Occipital lobe (tissue), 2 donors: ENCODE data around the gene GATA3. TPM values are rescaled to one million over a fixed set of nuclear protein-coding genes. Genes with fewer than 3 reads are reported as not detected.

Experiments
- DNase-seq: peaks from one replicate; lab custom pipeline; 2025; lab: John Stamatoyannopoulos, UW
- total RNA-seq: library from RNA; depleted of rRNA; stranded (reverse); fragments of >200 nt; gene quantifications from one replicate; pipeline ENCODE4 v1.2.3, GENCODE V29; 2014

GATA3 gene
- total RNA-seq, 1 donor from 2014 or later: not detected

GRCh38 chr10:8064436-8064835 lies 9.9 kb downstream of the GATA3 start:
- no peak for DNase-seq

DNA sequence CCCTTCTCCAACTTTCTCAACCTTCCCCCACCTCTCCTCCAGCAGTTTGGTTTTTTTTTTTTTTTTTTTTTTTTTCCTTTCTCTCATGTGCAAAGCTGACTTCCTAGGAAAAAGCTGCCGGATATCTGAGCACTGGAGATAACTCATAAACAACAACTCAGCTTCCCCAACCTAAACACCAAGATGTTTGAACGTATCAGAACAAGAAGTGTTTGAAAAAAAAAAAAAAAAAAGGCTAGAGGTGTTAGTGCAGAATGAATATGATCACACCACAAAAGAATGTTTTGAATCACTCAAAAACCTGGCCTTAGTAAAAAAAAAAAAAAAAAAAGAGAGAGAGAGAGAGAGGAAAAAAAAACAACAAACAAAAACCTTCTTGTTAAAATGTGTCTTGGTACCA lies 11.2 kb downstream of the GATA3 start:
- no peak for DNase-seq

DNA sequence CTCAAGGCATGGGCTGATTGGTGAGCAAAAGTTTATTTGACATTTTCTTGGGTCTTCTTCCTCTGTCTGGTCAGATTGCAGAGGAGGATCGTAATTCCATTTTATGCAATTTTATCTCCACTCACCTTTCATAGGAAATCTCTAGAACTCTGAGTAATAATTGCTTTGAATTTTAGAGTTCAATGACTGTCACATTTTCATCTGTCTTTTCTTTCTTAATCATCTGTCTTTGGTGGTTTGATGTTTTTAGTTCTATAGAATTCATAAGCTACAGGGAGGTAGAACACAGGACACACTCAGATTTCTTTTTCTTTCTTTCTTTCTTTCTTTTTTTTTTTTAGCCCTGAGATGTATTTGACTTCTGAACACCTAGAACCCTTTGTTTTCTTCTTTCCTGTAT lies 11.6 kb downstream of the GATA3 start:
- DNase-seq: no peak

DNA sequence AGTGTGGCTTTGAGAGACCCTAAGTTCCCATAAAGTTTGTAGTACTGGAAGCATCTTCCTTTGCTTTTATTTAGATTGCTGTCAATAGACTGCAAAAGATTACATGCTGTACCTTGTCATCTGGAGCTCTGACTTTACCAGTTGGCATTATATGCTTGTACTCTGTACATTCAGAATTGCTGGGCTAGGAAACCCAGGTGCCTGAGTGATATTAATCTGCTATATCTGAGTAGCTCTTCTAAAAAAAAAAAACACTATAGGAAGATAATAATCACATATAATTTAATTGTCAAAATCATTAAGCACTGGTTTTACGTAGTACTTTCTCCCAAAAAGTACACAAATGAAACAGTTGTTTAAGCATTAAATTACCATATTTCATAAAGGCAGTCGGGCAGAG lies 12.3 kb downstream of the GATA3 start:
- DNase-seq: no peak

GRCh38 chr10:8069108-8069507 lies 14.6 kb downstream of the GATA3 start:
- DNase-seq: no peak

DNA sequence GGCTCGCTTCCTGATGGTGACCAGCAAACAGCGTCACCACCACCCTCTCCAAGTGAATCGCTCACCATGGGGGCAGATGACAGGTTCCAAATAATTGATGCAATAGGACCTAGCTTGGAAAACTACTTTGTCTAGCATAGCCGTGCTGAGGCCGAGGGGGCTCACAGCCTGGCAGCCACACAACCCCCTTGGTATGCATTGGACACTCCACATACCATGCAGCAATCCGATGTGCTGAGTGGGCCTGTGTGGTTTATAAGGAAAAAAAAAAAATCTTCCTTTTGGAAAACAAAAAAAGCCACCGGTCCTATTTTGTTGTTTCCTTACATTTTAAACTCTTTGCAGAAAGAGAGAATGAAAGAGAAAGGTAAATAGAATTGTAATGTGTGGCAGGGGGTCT lies 15.1 kb downstream of the GATA3 start:
- no peak for DNase-seq

- DNase-seq: no peak
Measured at GRCh38 chr10:8070440-8070839, 16.0 kb downstream of the GATA3 start.

DNA sequence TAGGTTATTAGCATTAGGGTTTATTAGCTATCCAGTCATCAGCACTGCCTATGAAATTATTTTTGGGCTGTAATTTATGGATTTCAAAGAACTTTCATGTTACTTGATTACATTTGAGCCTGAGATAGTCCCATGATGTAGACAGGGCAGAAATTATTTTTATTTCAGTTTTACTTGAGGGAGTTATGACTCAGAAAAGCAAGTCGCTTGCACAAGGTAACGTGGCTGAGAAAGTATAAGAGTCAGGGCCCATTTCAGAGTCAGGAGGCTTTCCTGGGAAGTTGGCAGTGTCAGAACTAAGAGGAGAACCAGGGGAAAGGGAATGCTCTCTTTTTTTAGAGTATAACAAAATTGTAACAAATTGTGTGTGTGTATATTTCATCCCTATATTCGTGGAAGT lies 16.5 kb downstream of the GATA3 start:
- no peak for DNase-seq

GRCh38 chr10:8071666-8072065 lies 17.2 kb downstream of the GATA3 start:
- no peak for DNase-seq

DNA sequence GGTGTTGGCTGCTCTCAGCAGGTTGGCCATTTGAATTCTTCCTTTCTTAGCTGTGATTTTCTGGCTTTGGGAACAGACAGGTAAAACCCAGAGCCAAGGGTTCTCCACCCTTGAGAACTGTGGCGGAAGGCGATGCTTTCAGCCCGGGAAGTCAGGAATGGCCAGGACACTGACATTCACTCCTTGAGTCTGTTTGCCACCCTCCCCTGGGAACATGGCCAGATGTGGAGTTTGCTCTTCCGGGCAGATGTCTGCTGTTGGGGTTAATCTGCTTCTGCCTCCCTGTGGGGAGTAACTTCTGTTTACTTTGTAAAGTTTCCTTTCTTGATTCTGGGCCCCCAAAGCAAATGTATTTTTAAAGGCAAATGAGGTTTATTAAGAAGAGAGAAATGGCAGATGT lies 17.7 kb downstream of the GATA3 start:
- no peak for DNase-seq

DNA sequence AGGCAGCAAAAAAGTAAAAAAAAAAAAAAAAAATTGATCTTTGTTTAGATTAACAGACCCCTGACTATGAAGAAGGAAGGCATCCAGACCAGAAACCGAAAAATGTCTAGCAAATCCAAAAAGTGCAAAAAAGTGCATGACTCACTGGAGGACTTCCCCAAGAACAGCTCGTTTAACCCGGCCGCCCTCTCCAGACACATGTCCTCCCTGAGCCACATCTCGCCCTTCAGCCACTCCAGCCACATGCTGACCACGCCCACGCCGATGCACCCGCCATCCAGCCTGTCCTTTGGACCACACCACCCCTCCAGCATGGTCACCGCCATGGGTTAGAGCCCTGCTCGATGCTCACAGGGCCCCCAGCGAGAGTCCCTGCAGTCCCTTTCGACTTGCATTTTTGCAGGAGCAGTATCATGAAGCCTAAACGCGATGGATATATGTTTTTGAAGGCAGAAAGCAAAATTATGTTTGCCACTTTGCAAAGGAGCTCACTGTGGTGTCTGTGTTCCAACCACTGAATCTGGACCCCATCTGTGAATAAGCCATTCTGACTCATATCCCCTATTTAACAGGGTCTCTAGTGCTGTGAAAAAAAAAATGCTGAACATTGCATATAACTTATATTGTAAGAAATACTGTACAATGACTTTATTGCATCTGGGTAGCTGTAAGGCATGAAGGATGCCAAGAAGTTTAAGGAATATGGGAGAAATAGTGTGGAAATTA lies 19.4 kb downstream of the GATA3 start:
- no peak for DNase-seq

GRCh38 chr10:8074881-8075280 lies 20.4 kb downstream of the GATA3 start:
- no peak for DNase-seq

DNA sequence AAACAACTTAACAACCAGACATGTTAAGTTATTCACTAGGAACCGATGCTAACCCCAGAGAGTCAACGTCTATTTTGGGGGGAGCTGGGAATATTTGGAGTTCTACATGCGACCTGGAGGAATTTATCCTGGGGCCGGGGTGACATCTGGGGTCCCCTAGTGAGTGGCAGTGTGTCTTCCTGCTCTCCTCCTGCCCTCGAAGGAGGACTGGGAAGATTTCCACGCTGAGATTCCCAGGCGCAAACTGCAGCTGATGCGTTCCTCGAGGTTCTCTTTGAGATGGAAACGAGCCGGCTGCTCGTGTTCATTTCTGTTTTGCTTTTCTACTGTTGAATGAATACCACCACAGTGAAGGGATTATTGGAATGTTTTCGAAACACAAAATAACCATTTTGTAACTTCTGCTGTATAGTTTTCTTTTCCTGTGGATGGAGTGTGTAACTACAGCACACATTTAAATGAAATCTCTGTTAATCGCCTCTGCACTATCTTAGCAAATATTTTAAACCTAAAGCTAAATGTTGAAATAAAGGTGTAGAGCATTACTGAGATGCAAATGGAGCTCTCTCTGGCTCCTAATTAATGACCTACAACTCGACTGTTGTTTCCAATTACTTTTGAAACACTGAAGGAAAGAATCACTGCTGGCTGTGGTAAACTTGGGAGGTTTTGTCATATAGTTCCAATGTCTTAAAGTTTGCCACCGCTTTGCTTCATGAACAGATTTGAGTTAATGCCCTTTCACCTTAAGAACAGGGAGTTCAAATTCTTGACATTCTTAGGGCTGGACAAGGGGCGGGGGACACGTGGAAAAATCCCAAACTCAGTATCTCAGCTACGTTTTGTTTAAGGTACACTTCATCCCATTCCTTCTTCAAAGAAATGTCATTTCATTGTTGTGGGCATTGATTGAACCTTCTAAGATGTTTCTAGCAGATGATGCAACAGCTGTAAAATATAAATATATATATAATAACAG lies 21.1 kb downstream of the GATA3 start:
- no peak for DNase-seq

GRCh38 chr10:8076933-8077332 lies 22.4 kb downstream of the GATA3 start:
- no peak for DNase-seq

DNA sequence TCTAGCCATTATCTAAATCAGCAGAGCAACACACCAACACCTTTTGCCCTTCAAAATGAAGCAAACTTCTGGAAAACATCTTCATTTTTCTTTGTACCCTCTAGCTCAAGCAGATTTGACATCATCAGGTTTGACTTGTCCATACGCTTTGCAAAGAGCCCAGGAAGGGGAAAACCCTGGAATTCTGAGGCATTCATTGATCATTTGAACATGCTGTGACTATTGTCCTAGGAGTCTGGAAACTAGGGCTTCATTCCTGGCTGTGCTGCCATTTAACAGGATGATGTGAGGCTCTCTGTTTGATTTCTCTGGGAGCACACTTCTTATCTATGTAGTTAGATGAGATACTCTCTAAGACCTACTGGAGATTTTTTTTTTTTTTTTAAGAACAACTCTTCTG lies 23.5 kb downstream of the GATA3 start:
- DNase-seq: no peak

GRCh38 chr10:8079126-8079525 lies 24.6 kb downstream of the GATA3 start:
- DNase-seq: no peak

DNA sequence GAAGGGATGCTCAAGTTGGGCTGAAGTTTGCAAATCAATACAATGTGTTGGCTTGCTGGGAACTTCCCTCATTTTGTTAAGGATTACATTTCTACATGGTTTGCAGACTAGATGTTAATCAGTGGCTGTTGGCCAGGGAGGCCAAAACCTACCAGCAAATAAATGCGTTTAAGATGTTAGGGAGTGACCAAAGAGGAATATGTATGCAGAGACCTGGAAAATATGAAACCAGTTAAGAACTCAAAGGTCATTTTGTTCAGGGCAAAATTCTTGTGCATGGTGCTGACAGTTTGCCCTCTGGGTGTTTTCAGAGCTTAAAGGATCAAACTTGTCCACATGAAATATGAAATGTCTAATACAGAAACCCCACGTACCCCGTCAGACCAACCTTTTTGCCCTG lies 30.3 kb downstream of the GATA3 start:
- no peak for DNase-seq

DNA sequence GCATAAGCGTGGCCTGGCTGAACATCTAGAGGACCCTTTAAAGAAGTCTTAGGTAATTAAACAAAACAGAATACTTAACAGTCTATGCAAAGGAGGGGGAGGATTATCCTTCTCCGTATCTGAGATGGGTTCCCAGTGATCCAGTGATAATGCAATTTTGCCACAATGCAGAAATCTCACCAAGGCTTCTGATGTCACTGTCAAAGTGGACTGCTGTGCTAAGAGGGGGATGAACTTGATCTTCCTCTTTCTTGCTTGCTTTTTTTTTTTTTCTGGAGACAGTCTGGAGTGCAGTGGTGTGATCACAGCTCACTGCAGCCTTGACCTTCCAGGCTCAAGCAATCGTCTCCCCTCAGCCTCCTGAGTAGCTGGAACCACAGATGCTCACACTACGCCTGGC lies 30.8 kb downstream of the GATA3 start:
- no peak for DNase-seq

DNA sequence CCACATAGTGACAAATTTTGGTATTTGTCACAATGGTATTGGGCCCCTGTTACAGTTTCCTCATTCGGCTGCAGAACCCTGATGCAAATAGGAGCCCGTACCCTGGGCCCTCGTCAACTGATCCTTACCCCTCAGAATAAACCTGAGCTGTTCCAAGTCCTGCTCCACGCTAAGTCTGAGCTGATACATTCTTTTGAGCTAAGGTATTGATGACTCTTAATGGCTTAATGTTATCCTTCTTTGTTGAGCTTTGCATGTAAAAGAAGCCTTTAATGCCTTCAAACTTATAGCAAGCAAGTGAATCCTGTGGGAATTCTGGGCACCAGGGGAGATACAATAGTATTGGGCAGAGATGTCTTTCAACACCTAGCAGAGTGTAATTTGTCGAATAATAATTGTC lies 31.8 kb downstream of the GATA3 start:
- no peak for DNase-seq

GRCh38 chr10:8088504-8088903 lies 34.0 kb downstream of the GATA3 start:
- DNase-seq: no peak

DNA sequence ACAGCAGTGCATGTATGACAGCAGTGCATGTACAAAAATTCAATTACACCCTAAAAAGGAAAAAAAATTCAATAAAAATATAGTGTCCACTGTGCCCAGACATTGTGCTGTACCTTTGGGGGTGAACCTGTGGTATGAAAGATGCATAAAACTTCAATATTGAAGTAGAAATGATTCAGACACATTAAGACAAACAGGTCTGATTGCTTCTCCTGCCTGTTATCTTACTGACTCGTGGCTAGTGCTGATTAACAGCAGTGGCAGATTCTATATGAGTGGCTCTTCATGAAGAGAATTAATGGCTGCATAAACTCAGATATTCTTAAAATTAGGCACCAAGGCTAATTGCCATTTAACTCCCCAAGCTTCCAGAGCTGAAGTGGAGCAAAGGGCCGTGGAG lies 37.9 kb downstream of the GATA3 start:
- no peak for DNase-seq

GRCh38 chr10:8095959-8096358 lies 41.5 kb downstream of the GATA3 start:
- no peak for DNase-seq

- DNase-seq: no peak
Measured at GRCh38 chr10:8096931-8097330, 42.4 kb downstream of the GATA3 start.
